ENCODE measurements around the gene TANK. TPM values are rescaled to one million over a fixed set of nuclear protein-coding genes. Genes with fewer than 3 reads are reported as not detected.

Gene TANK
- total RNA-seq, 1 experiment from 2014 or later: 35.9 TPM

- intact Hi-C loops (cut with micrococcal nuclease; ENCODE audit: unreplicated experiment): no loop called here
- CTCF ChIA-PET: no interaction called here
These were observed 3.2 kb downstream of the TANK start for GRCh38 chr2:161163440-161163839.

GRCh38 chr2:161164161-161164560, 3.9 kb downstream of the TANK start:
- no TSS peak for BruUV-seq (replicated peaks)
- intact Hi-C loops (cut with micrococcal nuclease; ENCODE audit: unreplicated experiment): no loop called here
- CTCF ChIA-PET: no interaction called here

More at GRCh38 chr2:161163440-161163839, 3.2 kb downstream of the TANK start:
- Histone ChIP-seq H3K4me1 (ENCODE audit: insufficient read depth, low read length, poor library complexity, severe bottlenecking) (peaks cover 9% of the 10 kb centered on the region), H3K9me3 (ENCODE audit: low read depth, low read length, poor library complexity, severe bottlenecking) (no peaks in the 10 kb centered on the region), H3K27ac (ENCODE audit: low read depth, low read length, poor library complexity, severe bottlenecking) (no peak overlapping the region), H3K4me3 (ENCODE audit: low read depth, low read length, poor library complexity, severe bottlenecking) (no peak overlapping the region), H3K27me3 (replicated peaks; ENCODE audit: insufficient read depth, low read depth, low read length, poor library complexity) (no peaks in the 10 kb centered on the region), H3K36me3 (ENCODE audit: insufficient read depth, low read length, poor library complexity, severe bottlenecking) (peaks cover 16% of the 10 kb centered on the region)
- no peak for DNase-seq (ENCODE audit: low spot score)
- POLR2A ChIA-PET (ENCODE audit: low non-redundant PET): no interaction called here
- no TSS peak for BruUV-seq (replicated peaks)
- TF ChIP-seq, protein P1, sequence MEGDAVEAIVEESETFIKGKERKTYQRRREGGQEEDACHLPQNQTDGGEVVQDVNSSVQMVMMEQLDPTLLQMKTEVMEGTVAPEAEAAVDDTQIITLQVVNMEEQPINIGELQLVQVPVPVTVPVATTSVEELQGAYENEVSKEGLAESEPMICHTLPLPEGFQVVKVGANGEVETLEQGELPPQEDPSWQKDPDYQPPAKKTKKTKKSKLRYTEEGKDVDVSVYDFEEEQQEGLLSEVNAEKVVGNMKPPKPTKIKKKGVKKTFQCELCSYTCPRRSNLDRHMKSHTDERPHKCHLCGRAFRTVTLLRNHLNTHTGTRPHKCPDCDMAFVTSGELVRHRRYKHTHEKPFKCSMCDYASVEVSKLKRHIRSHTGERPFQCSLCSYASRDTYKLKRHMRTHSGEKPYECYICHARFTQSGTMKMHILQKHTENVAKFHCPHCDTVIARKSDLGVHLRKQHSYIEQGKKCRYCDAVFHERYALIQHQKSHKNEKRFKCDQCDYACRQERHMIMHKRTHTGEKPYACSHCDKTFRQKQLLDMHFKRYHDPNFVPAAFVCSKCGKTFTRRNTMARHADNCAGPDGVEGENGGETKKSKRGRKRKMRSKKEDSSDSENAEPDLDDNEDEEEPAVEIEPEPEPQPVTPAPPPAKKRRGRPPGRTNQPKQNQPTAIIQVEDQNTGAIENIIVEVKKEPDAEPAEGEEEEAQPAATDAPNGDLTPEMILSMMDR (conservative IDR thresholded peaks at IDR 0.05; ENCODE audit: low read depth, low read length): no peak
- TF ChIP-seq EZH2 (IDR thresholded peaks at IDR 0.05; ENCODE audit: borderline replicate concordance, low read depth, low read length, poor library complexity, severe bottlenecking): no peak

GRCh38 chr2:161165266-161165665, 5.0 kb downstream of the TANK start:
- H3K27ac ChIP-seq (ENCODE audit: low read depth, low read length, poor library complexity, severe bottlenecking): no peak overlapping the region
- CTCF ChIA-PET: no interaction called here

More at GRCh38 chr2:161164161-161164560, 3.9 kb downstream of the TANK start:
- Histone ChIP-seq H3K9me3 (ENCODE audit: low read depth, low read length, poor library complexity, severe bottlenecking) (no peaks in the 10 kb centered on the region), H3K4me3 (ENCODE audit: low read depth, low read length, poor library complexity, severe bottlenecking) (no peak overlapping the region), H3K4me1 (ENCODE audit: insufficient read depth, low read length, poor library complexity, severe bottlenecking) (peaks cover 9% of the 10 kb centered on the region), H3K27me3 (replicated peaks; ENCODE audit: insufficient read depth, low read depth, low read length, poor library complexity) (no peaks in the 10 kb centered on the region), H3K27ac (ENCODE audit: low read depth, low read length, poor library complexity, severe bottlenecking) (no peak overlapping the region), H3K36me3 (ENCODE audit: insufficient read depth, low read length, poor library complexity, severe bottlenecking) (peaks cover 16% of the 10 kb centered on the region)
- no peak for DNase-seq (ENCODE audit: low spot score)
- TF ChIP-seq EZH2 (IDR thresholded peaks at IDR 0.05; ENCODE audit: borderline replicate concordance, low read depth, low read length, poor library complexity, severe bottlenecking): no peak
- TF ChIP-seq, protein P1 (conservative IDR thresholded peaks at IDR 0.05; ENCODE audit: low read depth, low read length): no peak
- POLR2A ChIA-PET (ENCODE audit: low non-redundant PET): no interaction called here

More at GRCh38 chr2:161165266-161165665, 5.0 kb downstream of the TANK start:
- H3K9me3 ChIP-seq (ENCODE audit: low read depth, low read length, poor library complexity, severe bottlenecking): no peaks in the 10 kb centered on the region
- no peak for TF ChIP-seq EZH2 (IDR thresholded peaks at IDR 0.05; ENCODE audit: borderline replicate concordance, low read depth, low read length, poor library complexity, severe bottlenecking)
- TF ChIP-seq, protein P1 (conservative IDR thresholded peaks at IDR 0.05; ENCODE audit: low read depth, low read length): no peak
- peaks cover 9% of the 10 kb centered on the region for H3K4me1 ChIP-seq (ENCODE audit: insufficient read depth, low read length, poor library complexity, severe bottlenecking)
- no TSS peak for BruUV-seq (replicated peaks)
- no peak for DNase-seq (ENCODE audit: low spot score)
- peaks cover 16% of the 10 kb centered on the region for H3K36me3 ChIP-seq (ENCODE audit: insufficient read depth, low read length, poor library complexity, severe bottlenecking)
- POLR2A ChIA-PET (ENCODE audit: low non-redundant PET): no interaction called here
- intact Hi-C loops (cut with micrococcal nuclease; ENCODE audit: unreplicated experiment): no loop called here
- H3K4me3 ChIP-seq (ENCODE audit: low read depth, low read length, poor library complexity, severe bottlenecking): no peak overlapping the region
- no peaks in the 10 kb centered on the region for H3K27me3 ChIP-seq (replicated peaks; ENCODE audit: insufficient read depth, low read depth, low read length, poor library complexity)
